KMS-11 (cell line): ENCODE measurements around the gene HHIPL1.

ENCODE experiments used
- H2AFZ ChIP-seq: fragments of 200-600 bp; sonication (generic); 2 replicates; pipeline ENCODE4 v1.6.1; 2016; ENCODE audit warnings: antibody characterized with exemption, mixed run types, low read depth
- H3K27ac ChIP-seq: fragments of 200-600 bp; sonication (generic); 2 replicates; pipeline ENCODE4 v1.6.1; 2016; ENCODE audit warnings: mild to moderate bottlenecking, mixed run types
- H3K27me3 ChIP-seq: fragments of 200-600 bp; sonication (generic); 2 replicates; pipeline ENCODE4 v1.6.1; 2017; ENCODE audit warnings: mild to moderate bottlenecking, low read depth, mixed run types, moderate library complexity; ENCODE audit not compliant: insufficient read depth
- H3K36me3 ChIP-seq: fragments of 200-600 bp; sonication (generic); 2 replicates; pipeline ENCODE4 v1.6.1; 2017; ENCODE audit warnings: mild to moderate bottlenecking, mixed run types; ENCODE audit not compliant: insufficient read depth
- H3K4me1 ChIP-seq: fragments of 200-600 bp; sonication (generic); 2 replicates; pipeline ENCODE4 v1.6.1; 2016; ENCODE audit warnings: mild to moderate bottlenecking, low read depth, mixed run types; ENCODE audit not compliant: poor library complexity, severe bottlenecking
- H3K4me2 ChIP-seq: fragments of 200-600 bp; sonication (generic); 2 replicates; pipeline ENCODE4 v1.7.0; 2016; ENCODE audit warnings: mild to moderate bottlenecking, mixed run types
- H3K4me3 ChIP-seq: fragments of 200-600 bp; sonication (generic); IDR thresholded peaks from 2 replicates; pipeline ENCODE4 v1.6.1; 2017; ENCODE audit warnings: low read depth, low read length, mixed read lengths; ENCODE audit not compliant: insufficient read depth
- H3K79me2 ChIP-seq: fragments of 200-600 bp; sonication (generic); 2 replicates; pipeline ENCODE4 v1.6.1; 2016; ENCODE audit warnings: low read depth, mixed run types; ENCODE audit not compliant: insufficient read depth
- H3K9ac ChIP-seq: fragments of 200-600 bp; sonication (generic); 2 replicates; pipeline ENCODE4 v1.6.1; 2016; ENCODE audit warnings: mild to moderate bottlenecking, mixed run types
- H4K20me1 ChIP-seq: fragments of 200-600 bp; sonication (generic); 2 replicates; pipeline ENCODE4 v1.6.1; 2016; ENCODE audit warnings: mild to moderate bottlenecking, mixed run types; ENCODE audit not compliant: insufficient read depth
- TF ChIP-seq, protein P1 (sequence below): fragments of 200-600 bp; sonication (generic); conservative IDR thresholded peaks from 2 replicates; pipeline ENCODE4 v1.6.1; 2017; ENCODE audit warnings: low read depth, mild to moderate bottlenecking, antibody characterized with exemption, low read length, moderate library complexity, mixed read lengths

HHIPL1 gene

DNA sequence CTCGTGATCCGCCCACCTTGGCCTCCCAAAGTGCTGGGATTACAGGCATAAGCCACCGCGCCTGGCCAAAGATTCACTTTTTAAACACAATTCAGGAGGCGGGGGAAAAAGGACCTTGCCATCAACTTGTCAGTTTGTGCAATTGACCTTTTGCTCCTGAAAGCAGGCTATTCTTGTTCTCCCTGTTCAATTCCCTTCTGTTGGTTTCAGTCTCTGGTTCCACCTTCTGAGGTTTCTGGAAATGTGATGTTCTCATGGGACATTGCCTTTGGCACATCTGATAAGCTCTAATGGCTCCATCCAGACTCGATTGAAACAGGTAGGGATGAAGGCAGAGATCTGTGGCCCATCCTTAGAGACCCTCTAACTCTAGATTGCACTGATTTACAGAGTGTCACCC is 23.0 kb upstream of the HHIPL1 start:
- Histone ChIP-seq H3K36me3 (no peaks in the 10 kb centered on the region), H3K4me2 (no peak overlapping the region), H3K4me3 (no peak overlapping the region), H3K79me2 (no peaks in the 10 kb centered on the region), H3K27ac (no peak overlapping the region), H2AFZ (no peak overlapping the region), H4K20me1 (no peaks in the 10 kb centered on the region), H3K9ac (no peak overlapping the region), H3K27me3 (no peaks in the 10 kb centered on the region), H3K4me1 (peaks cover 8% of the 10 kb centered on the region)
- TF ChIP-seq, protein P1, sequence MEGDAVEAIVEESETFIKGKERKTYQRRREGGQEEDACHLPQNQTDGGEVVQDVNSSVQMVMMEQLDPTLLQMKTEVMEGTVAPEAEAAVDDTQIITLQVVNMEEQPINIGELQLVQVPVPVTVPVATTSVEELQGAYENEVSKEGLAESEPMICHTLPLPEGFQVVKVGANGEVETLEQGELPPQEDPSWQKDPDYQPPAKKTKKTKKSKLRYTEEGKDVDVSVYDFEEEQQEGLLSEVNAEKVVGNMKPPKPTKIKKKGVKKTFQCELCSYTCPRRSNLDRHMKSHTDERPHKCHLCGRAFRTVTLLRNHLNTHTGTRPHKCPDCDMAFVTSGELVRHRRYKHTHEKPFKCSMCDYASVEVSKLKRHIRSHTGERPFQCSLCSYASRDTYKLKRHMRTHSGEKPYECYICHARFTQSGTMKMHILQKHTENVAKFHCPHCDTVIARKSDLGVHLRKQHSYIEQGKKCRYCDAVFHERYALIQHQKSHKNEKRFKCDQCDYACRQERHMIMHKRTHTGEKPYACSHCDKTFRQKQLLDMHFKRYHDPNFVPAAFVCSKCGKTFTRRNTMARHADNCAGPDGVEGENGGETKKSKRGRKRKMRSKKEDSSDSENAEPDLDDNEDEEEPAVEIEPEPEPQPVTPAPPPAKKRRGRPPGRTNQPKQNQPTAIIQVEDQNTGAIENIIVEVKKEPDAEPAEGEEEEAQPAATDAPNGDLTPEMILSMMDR: no peak

DNA sequence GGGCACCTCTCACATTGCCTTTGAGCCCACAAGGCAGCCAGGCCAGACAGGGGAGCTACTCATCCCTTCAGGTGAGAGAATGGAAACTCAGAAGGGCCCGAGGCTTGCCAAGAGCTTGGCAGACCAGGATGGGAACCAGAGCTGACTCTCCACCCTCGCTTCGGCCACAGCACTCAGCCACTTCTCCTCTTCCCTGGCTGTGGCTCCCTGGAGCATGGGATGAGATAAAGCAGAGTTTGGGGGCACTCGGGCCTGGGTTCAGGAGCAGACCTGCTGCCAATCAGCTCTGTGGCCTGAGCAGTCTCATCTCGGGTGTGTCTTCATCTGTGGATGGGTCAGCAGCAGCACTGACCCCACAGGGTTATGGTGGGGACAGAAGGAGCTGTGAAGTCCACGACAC is 20.9 kb upstream of the HHIPL1 start:
- no peaks in the 10 kb centered on the region for H3K36me3 ChIP-seq
- no peaks in the 10 kb centered on the region for H3K79me2 ChIP-seq
- H2AFZ ChIP-seq: no peak overlapping the region
- no peak overlapping the region for H3K27ac ChIP-seq
- H3K4me3 ChIP-seq: no peak overlapping the region
- no peak overlapping the region for H3K4me2 ChIP-seq
- no peaks in the 10 kb centered on the region for H4K20me1 ChIP-seq
- peaks cover 12% of the 10 kb centered on the region for H3K4me1 ChIP-seq
- no peak overlapping the region for H3K9ac ChIP-seq
- TF ChIP-seq, protein P1: no peak
- no peaks in the 10 kb centered on the region for H3K27me3 ChIP-seq

DNA sequence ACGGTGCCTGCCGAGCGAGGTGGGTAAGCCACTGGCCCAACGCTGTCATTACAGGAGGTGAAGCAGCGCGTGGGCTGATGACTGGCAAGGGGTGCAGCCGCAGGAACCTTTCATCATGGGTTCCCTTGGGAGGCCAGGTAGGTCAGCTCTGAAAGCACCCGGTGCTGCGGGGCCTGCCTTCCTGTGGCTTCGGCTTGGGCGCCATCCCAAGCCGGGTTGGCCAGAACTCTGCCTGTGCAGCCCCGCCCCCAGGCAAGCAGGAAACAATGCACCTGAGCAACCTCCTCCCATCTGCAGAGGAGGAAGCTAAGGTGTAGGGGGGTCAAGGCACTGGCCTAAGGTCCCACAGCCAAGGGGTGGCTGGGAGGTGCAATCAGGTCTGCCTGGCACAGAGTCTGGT is 20.0 kb upstream of the HHIPL1 start:
- Histone ChIP-seq H3K4me1 (peaks cover 15% of the 10 kb centered on the region), H3K36me3 (no peaks in the 10 kb centered on the region), H3K79me2 (no peaks in the 10 kb centered on the region), H3K9ac (no peak overlapping the region), H4K20me1 (no peaks in the 10 kb centered on the region), H3K27me3 (no peaks in the 10 kb centered on the region), H3K4me3 (no peak overlapping the region), H3K27ac (no peak overlapping the region), H2AFZ (no peak overlapping the region), H3K4me2 (no peak overlapping the region)
- TF ChIP-seq, protein P1: no peak

DNA sequence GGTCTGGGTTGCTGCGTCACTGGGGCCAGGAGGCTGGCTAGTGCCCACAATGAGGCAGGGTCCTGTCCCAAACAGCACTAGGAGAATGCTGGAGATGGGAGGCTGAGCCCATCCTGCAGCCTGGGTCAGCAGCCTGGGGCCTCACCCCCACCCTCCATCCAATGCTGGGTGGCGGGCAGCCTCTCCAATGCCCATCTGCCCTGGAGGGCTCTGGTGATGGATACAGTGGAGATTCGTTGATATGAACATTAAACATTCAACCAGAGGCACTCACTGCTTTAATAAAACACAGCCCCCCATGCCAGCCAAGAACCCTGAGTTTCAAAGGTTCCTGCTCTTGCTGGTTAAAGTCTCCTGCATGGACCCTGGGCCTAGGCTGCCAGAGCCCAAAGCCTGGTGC is 19.5 kb upstream of the HHIPL1 start:
- peaks cover 15% of the 10 kb centered on the region for H3K4me1 ChIP-seq
- H3K27me3 ChIP-seq: no peaks in the 10 kb centered on the region
- no peak overlapping the region for H2AFZ ChIP-seq
- H3K79me2 ChIP-seq: no peaks in the 10 kb centered on the region
- H3K27ac ChIP-seq: no peak overlapping the region
- no peak overlapping the region for H3K4me2 ChIP-seq
- no peaks in the 10 kb centered on the region for H3K36me3 ChIP-seq
- no peak overlapping the region for H3K4me3 ChIP-seq
- TF ChIP-seq, protein P1: no peak
- H4K20me1 ChIP-seq: no peaks in the 10 kb centered on the region
- H3K9ac ChIP-seq: no peak overlapping the region
